SK-N-SH treated with all-trans-retinoic acid at 6 μM for 48 hours (cell line): Measurements from ENCODE around the gene FAM13A.

Source experiments
- ATAC-seq: fragments of 200-7000 bp; cut with Tn5 transposase; 3 replicates; pipeline ENCODE4 v1.9.1; 2020; ENCODE audit warnings: mild to moderate bottlenecking, moderate library complexity
- ARNTL ChIP-seq: fragments of 450-650 bp; formaldehyde crosslinking; IDR thresholded peaks from 2 replicates; pipeline ENCODE4 v1.5.0; 2020; ENCODE audit warnings: low read depth, mild to moderate bottlenecking, moderate library complexity, borderline replicate concordance
- BACH2 ChIP-seq: fragments of 250-450 bp; sonication (Bioruptor Pico); IDR thresholded peaks from 2 replicates; pipeline ENCODE4 v1.9.0; 2021; ENCODE audit warnings: mild to moderate bottlenecking, borderline replicate concordance
- CSDC2 ChIP-seq: fragments of 250-450 bp; sonication (Bioruptor Pico); IDR thresholded peaks from 2 replicates; pipeline ENCODE4 v1.5.0; 2020; ENCODE audit warnings: mild to moderate bottlenecking, moderate library complexity
- ESRRG ChIP-seq: fragments of 250-450 bp; sonication (Bioruptor Pico); IDR thresholded peaks from 2 replicates; pipeline ENCODE4 v1.6.1; 2021; ENCODE audit warnings: mild to moderate bottlenecking
- ISL1 ChIP-seq: fragments of 250-450 bp; sonication (Bioruptor Pico); IDR thresholded peaks from 2 replicates; pipeline ENCODE4 v2.1.2; 2022; ENCODE audit warnings: mild to moderate bottlenecking, moderate library complexity
- OSR1 ChIP-seq: fragments of 250-450 bp; sonication (Bioruptor Pico); IDR thresholded peaks from 2 replicates; pipeline ENCODE4 v1.8.0; 2022; ENCODE audit warnings: moderate library complexity, mild to moderate bottlenecking, inconsistent platforms
- PPARA ChIP-seq: fragments of 250-450 bp; sonication (Bioruptor Pico); IDR thresholded peaks from 2 replicates; pipeline ENCODE4 v1.5.0; 2020; ENCODE audit warnings: mild to moderate bottlenecking, borderline replicate concordance
- RARB ChIP-seq: fragments of 250-450 bp; sonication (Bioruptor Pico); IDR thresholded peaks from 2 replicates; pipeline ENCODE4 v1.8.0; 2021; ENCODE audit warnings: mild to moderate bottlenecking, moderate library complexity
- SNAI2 ChIP-seq: fragments of 250-450 bp; sonication (Bioruptor Pico); IDR thresholded peaks from 2 replicates; pipeline ENCODE4 v1.5.0; 2020; ENCODE audit warnings: mild to moderate bottlenecking, moderate library complexity
- TCF4 ChIP-seq: fragments of 250-450 bp; sonication (Bioruptor Pico); IDR thresholded peaks from 2 replicates; pipeline ENCODE4 v1.8.0; 2021; ENCODE audit warnings: mild to moderate bottlenecking, moderate library complexity, borderline replicate concordance
- TOX ChIP-seq: fragments of 250-450 bp; sonication (Bioruptor Pico); IDR thresholded peaks from 2 replicates; pipeline ENCODE4 v1.8.0; 2021; ENCODE audit warnings: mild to moderate bottlenecking, moderate library complexity, borderline replicate concordance
- ZC3H10 ChIP-seq: fragments of 250-450 bp; sonication (Bioruptor Pico); IDR thresholded peaks from 2 replicates; pipeline ENCODE4 v1.5.1; 2021; ENCODE audit warnings: mild to moderate bottlenecking, moderate library complexity
- ZFP3 ChIP-seq: fragments of 250-450 bp; sonication (Bioruptor Pico); IDR thresholded peaks from 2 replicates; pipeline ENCODE4 v1.5.0; 2020; ENCODE audit warnings: mild to moderate bottlenecking, moderate library complexity
- ZFP30 ChIP-seq: fragments of 450-650 bp; formaldehyde crosslinking; IDR thresholded peaks from 2 replicates; pipeline ENCODE4 v1.5.0; 2022; ENCODE audit warnings: mild to moderate bottlenecking, moderate library complexity
- ZNF565 ChIP-seq: fragments of 450-650 bp; formaldehyde crosslinking; conservative IDR thresholded peaks from 2 replicates; pipeline ENCODE4 v1.5.0; 2020; ENCODE audit warnings: low read depth, mild to moderate bottlenecking, moderate library complexity
- ZNF70 ChIP-seq: fragments of 450-650 bp; formaldehyde crosslinking; IDR thresholded peaks from 2 replicates; pipeline ENCODE4 v1.5.0; 2020; ENCODE audit warnings: mild to moderate bottlenecking, moderate library complexity
- ZNF8 ChIP-seq: fragments of 450-650 bp; formaldehyde crosslinking; IDR thresholded peaks from 2 replicates; pipeline ENCODE4 v1.5.0; 2020; ENCODE audit warnings: mild to moderate bottlenecking, moderate library complexity
- TF ChIP-seq, protein P1 (sequence below): fragments of 250-450 bp; sonication (Bioruptor Pico); IDR thresholded peaks from 2 replicates; pipeline ENCODE4 v1.8.0; 2020; ENCODE audit warnings: mild to moderate bottlenecking, moderate library complexity, borderline replicate concordance
- TF ChIP-seq, protein P2 (sequence below): fragments of 250-450 bp; sonication (Bioruptor Pico); IDR thresholded peaks from 2 replicates; pipeline ENCODE4 v1.5.0; 2020; ENCODE audit warnings: mild to moderate bottlenecking, moderate library complexity
- TF ChIP-seq, protein P3 (sequence below): fragments of 250-450 bp; sonication (Bioruptor Pico); IDR thresholded peaks from 2 replicates; pipeline ENCODE4 v1.8.0; 2021; ENCODE audit warnings: low read depth, mild to moderate bottlenecking, moderate library complexity, borderline replicate concordance
- TF ChIP-seq, protein P4 (sequence below): fragments of 250-450 bp; sonication (Bioruptor Pico); IDR thresholded peaks from 2 replicates; pipeline ENCODE4 v1.5.1; 2021; ENCODE audit warnings: mild to moderate bottlenecking, moderate library complexity

The FAM13A gene

DNA sequence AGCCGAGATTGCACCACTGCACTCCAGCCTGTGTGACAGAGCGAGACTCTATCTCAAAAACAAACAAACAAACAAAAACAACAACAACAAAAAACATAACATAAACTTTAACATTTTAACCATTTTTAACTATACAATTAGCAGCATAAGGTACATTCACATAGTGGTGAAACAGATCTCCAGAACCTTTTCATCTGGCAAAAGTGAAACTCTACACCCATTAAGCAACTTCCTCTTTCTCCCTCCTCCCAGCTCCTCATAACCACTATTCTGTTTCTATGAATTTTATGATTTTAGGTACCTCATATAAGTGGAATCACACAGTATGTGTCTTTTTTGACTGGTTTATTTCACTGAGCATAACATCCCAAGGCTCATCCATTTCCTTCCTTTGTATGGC is 103.6 kb downstream of the FAM13A start:
- ATAC-seq: no peak

DNA sequence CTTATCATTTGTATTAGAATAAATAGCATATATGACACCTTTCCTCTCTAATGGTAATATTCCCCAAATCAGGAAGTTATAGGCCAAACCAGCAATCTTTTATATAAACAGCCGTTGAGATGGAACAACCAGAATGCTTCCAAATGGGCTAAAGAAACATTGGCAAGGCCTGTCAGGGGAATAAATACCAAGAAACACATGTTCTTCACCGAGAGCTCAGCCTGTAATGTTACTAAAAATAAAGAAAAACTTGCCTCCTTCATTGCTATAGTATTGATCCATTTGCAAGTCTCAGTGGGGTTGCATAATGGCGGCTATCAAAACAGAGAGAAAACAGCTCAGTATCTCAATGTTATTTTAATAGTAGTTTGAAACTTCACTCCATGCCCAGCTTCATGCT is 104.9 kb downstream of the FAM13A start:
- no peak for ATAC-seq

More for the DNA sequence above, 103.6 kb downstream of the FAM13A start:
- TF ChIP-seq ISL1 (no peak), RARB (CRISPR knock-in tag) (no peak), SNAI2 (no peak), ESRRG (CRISPR knock-in tag) (no peak), ZFP30 (CRISPR knock-in tag) (no peak), PPARA (no peak), ZNF70 (no peak), ZC3H10 (CRISPR knock-in tag) (no peak), BACH2 (no peak), ZNF565 (no peak), TOX (CRISPR knock-in tag) (no peak), TCF4 (no peak)
- TF ChIP-seq, protein P1, sequence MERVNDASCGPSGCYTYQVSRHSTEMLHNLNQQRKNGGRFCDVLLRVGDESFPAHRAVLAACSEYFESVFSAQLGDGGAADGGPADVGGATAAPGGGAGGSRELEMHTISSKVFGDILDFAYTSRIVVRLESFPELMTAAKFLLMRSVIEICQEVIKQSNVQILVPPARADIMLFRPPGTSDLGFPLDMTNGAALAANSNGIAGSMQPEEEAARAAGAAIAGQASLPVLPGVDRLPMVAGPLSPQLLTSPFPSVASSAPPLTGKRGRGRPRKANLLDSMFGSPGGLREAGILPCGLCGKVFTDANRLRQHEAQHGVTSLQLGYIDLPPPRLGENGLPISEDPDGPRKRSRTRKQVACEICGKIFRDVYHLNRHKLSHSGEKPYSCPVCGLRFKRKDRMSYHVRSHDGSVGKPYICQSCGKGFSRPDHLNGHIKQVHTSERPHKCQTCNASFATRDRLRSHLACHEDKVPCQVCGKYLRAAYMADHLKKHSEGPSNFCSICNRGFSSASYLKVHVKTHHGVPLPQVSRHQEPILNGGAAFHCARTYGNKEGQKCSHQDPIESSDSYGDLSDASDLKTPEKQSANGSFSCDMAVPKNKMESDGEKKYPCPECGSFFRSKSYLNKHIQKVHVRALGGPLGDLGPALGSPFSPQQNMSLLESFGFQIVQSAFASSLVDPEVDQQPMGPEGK (CRISPR knock-in tag): no peak
- TF ChIP-seq, protein P2, sequence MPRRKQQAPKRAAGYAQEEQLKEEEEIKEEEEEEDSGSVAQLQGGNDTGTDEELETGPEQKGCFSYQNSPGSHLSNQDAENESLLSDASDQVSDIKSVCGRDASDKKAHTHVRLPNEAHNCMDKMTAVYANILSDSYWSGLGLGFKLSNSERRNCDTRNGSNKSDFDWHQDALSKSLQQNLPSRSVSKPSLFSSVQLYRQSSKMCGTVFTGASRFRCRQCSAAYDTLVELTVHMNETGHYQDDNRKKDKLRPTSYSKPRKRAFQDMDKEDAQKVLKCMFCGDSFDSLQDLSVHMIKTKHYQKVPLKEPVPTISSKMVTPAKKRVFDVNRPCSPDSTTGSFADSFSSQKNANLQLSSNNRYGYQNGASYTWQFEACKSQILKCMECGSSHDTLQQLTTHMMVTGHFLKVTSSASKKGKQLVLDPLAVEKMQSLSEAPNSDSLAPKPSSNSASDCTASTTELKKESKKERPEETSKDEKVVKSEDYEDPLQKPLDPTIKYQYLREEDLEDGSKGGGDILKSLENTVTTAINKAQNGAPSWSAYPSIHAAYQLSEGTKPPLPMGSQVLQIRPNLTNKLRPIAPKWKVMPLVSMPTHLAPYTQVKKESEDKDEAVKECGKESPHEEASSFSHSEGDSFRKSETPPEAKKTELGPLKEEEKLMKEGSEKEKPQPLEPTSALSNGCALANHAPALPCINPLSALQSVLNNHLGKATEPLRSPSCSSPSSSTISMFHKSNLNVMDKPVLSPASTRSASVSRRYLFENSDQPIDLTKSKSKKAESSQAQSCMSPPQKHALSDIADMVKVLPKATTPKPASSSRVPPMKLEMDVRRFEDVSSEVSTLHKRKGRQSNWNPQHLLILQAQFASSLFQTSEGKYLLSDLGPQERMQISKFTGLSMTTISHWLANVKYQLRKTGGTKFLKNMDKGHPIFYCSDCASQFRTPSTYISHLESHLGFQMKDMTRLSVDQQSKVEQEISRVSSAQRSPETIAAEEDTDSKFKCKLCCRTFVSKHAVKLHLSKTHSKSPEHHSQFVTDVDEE (CRISPR knock-in tag): no peak
- TF ChIP-seq, protein P3, sequence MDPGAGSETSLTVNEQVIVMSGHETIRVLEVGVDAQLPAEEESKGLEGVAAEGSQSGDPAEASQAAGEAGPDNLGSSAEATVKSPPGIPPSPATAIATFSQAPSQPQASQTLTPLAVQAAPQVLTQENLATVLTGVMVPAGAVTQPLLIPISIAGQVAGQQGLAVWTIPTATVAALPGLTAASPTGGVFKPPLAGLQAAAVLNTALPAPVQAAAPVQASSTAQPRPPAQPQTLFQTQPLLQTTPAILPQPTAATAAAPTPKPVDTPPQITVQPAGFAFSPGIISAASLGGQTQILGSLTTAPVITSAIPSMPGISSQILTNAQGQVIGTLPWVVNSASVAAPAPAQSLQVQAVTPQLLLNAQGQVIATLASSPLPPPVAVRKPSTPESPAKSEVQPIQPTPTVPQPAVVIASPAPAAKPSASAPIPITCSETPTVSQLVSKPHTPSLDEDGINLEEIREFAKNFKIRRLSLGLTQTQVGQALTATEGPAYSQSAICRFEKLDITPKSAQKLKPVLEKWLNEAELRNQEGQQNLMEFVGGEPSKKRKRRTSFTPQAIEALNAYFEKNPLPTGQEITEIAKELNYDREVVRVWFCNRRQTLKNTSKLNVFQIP (CRISPR knock-in tag): no peak
- TF ChIP-seq, all 23 proteins: peak for 0

More for the DNA sequence above, 104.9 kb downstream of the FAM13A start:
- TF ChIP-seq, protein P2 (CRISPR knock-in tag): no peak
- TF ChIP-seq ZNF8 (CRISPR knock-in tag) (no peak), ZNF565 (no peak), ZFP3 (no peak), CSDC2 (CRISPR knock-in tag) (no peak), ZFP30 (CRISPR knock-in tag) (no peak), ESRRG (CRISPR knock-in tag) (no peak), OSR1 (no peak), ISL1 (no peak), ARNTL (CRISPR knock-in tag) (no peak), TCF4 (no peak), TOX (CRISPR knock-in tag) (no peak), SNAI2 (no peak)
- TF ChIP-seq, protein P4, sequence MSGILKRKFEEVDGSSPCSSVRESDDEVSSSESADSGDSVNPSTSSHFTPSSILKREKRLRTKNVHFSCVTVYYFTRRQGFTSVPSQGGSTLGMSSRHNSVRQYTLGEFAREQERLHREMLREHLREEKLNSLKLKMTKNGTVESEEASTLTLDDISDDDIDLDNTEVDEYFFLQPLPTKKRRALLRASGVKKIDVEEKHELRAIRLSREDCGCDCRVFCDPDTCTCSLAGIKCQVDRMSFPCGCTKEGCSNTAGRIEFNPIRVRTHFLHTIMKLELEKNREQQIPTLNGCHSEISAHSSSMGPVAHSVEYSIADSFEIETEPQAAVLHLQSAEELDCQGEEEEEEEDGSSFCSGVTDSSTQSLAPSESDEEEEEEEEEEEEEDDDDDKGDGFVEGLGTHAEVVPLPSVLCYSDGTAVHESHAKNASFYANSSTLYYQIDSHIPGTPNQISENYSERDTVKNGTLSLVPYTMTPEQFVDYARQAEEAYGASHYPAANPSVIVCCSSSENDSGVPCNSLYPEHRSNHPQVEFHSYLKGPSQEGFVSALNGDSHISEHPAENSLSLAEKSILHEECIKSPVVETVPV (CRISPR knock-in tag): no peak
- TF ChIP-seq, protein P3 (CRISPR knock-in tag): no peak
- TF ChIP-seq, all 23 proteins: peak for 0
